GM12873 (cell line): ENCODE data around the gene SPATA31D4.

Experiments
- TF ChIP-seq, protein P1 (sequence below): IDR thresholded peaks from 2 replicates; pipeline ENCODE4 v1.5.1; 2012; ENCODE audit warnings: low read depth, mild to moderate bottlenecking, moderate library complexity, low read length, control low read depth; ENCODE audit not compliant: insufficient read depth; ENCODE audit errors: missing control alignments

The SPATA31D4 gene

DNA sequence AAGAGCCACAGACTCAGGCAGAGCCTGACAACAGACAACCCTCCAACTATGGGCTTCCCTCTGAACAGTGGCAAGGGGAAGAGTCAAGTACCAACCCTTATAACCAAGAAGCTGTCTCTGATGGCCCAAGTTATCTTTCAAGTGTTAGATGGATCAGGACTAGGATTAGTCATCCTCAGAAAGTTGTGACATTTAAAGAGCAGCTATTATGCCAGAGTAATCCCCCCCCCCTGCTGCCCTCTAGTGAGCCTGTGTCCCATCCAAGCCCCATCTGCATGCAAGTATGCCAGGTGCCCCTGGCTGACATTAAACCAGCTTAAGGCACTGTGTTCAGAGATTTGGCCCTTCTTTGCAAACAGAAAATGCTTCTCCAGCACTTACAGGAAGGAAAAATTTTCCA, 43.5 kb downstream of the SPATA31D4 start:
- TF ChIP-seq, protein P1, sequence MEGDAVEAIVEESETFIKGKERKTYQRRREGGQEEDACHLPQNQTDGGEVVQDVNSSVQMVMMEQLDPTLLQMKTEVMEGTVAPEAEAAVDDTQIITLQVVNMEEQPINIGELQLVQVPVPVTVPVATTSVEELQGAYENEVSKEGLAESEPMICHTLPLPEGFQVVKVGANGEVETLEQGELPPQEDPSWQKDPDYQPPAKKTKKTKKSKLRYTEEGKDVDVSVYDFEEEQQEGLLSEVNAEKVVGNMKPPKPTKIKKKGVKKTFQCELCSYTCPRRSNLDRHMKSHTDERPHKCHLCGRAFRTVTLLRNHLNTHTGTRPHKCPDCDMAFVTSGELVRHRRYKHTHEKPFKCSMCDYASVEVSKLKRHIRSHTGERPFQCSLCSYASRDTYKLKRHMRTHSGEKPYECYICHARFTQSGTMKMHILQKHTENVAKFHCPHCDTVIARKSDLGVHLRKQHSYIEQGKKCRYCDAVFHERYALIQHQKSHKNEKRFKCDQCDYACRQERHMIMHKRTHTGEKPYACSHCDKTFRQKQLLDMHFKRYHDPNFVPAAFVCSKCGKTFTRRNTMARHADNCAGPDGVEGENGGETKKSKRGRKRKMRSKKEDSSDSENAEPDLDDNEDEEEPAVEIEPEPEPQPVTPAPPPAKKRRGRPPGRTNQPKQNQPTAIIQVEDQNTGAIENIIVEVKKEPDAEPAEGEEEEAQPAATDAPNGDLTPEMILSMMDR: no peak

DNA sequence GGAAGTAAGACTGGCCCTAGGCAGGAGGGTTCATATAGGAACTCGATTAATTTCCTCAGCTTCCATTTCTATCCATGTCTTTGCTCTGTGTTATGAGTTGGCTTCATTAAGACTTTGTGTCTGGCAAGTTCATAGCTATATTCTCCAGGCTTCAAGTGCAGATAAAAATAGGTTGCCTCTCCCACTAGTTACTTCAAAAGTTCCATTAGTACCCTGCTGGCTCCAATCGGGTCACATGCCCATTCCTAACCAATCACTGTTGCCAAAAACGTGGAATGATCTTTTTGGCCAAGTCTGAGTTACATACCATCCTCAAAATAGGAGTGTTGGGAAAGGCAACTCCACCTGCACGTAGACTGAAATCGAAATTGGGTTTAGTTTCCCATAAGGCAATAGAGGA, 46.5 kb downstream of the SPATA31D4 start:
- TF ChIP-seq, protein P1: no peak

DNA sequence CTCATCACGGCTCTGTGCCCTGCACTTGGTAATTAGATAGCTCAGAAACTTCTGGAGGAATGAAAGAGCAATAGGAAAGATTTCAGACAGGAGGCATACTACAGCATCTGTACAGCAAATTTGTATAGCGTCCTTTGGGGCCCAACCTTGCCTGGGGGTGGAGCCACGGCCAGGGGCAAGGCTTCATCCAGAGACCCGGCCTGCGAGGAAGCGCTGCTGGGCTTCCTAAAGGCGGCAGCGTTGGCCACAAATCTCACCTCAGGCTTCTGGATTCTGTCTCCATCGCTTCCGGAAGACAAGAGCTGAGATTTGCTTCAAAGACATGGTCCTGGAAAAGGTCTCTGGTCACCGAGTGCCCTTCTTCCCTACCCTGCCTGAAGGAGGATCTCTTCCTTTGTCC, 48.1 kb downstream of the SPATA31D4 start:
- TF ChIP-seq, protein P1: no peak

DNA sequence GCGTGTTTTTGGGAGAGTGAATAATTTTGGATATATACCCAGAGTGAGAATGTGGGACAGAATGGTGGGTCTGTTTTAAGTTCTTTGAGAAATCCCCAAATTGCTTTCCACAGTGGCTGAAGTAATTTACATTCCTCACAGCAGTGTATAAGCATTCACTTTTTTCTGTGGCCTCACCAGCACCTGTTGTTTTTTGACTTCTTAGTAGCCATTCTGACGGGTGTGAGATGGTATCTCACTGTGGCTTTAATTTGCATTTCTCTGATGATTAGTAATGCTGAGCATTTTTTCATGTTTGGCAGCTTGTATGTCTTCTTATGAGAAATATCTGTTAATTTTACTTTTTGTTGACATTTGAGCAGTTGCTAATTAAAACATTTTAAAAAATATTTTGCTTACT, 51.0 kb downstream of the SPATA31D4 start:
- TF ChIP-seq, protein P1: no peak

DNA sequence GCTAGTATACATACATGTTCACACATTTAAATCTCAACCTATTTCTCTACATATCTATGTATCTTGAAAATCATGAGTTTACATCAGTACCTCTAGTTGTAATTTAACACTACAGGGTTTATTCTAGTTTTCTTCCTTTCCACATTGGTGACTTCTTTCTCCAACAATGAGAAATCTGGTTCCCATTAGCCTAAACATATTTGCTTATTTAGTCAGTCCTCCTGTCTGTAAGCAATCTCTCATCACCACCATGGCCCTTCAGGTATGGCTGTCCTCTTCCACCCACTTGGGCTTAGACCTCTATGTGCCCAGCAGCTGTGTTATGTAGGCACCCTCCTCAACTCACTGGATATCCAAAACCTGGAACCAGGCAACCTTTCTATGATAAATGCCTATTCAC, 52.3 kb downstream of the SPATA31D4 start:
- TF ChIP-seq, protein P1: no peak

DNA sequence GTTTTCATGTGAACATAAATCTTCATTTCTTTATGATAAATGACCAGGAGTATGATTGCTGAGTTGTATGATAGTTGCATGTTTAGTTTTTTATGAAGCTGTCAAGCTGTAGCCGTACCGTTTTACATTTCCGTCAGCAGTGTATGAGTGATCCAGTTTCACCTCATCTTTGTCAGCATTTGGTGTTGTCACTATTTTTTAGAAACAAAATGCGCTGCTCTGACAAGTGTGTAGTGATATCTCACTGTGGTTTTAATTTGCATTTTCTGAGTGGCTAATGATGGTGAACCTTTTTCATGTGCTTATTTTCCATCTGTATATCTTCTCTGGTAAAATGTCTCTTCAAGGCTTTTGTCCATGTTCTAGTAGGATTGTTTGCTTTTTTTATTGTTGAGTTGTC, 53.7 kb downstream of the SPATA31D4 start:
- TF ChIP-seq, protein P1: no peak
